Liver (tissue), 9 donors: ENCODE results near the gene PSMD5. TPM values are rescaled to one million over a fixed set of nuclear protein-coding genes. Genes with fewer than 3 reads are reported as not detected.
A peak's percentile ranks its signal among the peaks of the same experiment; 100 is the strongest.

Experiments used
- DNase-seq: peaks from one replicate; pipeline ENCODE4 v3.0.0-alpha.2; 2017; ENCODE audit warnings: low spot score
- H3K27ac ChIP-seq, 2 donors: one replicate each; pipeline ENCODE4 v1.7.0; 2013; ENCODE audit warnings: inconsistent platforms in 2 of 2, low read length in 2 of 2, control low read depth in 1 of 2, low read depth in 1 of 2, mild to moderate bottlenecking in 1 of 2
- H3K27me3 ChIP-seq, 4 donors: one replicate each; pipeline versions ENCODE4 v1.6.1 to v1.7.0; 2013; ENCODE audit warnings: low read length in 3 of 4, inconsistent platforms in 1 of 4, mild to moderate bottlenecking in 1 of 4, moderate library complexity in 1 of 4; ENCODE audit not compliant: control insufficient read depth in 4 of 4, insufficient read depth in 4 of 4
- H3K36me3 ChIP-seq, 4 donors: one replicate each; pipeline versions ENCODE4 v1.6.1 to v1.7.0; 2013; ENCODE audit warnings: low read length in 3 of 4, mild to moderate bottlenecking in 3 of 4, low read depth in 1 of 4, moderate library complexity in 1 of 4; ENCODE audit not compliant: control insufficient read depth in 4 of 4, insufficient read depth in 3 of 4
- H3K4me1 ChIP-seq, 4 donors: one replicate each; pipeline versions ENCODE4 v1.6.1 to v1.7.0; 2013; ENCODE audit warnings: low read length in 3 of 4, mild to moderate bottlenecking in 3 of 4, moderate library complexity in 1 of 4; ENCODE audit not compliant: control insufficient read depth in 4 of 4, insufficient read depth in 4 of 4
- H3K4me3 ChIP-seq, 3 donors: one replicate each; pipeline versions ENCODE4 v1.6.1 to v1.7.0; 2013; ENCODE audit warnings: low read length in 3 of 3, control low read depth in 1 of 3, low read depth in 1 of 3, mild to moderate bottlenecking in 1 of 3
- H3K9ac ChIP-seq, 2 donors: one replicate each; pipeline ENCODE4 v1.7.0; 2013; ENCODE audit warnings: low read length in 2 of 2, mild to moderate bottlenecking in 2 of 2, moderate library complexity in 2 of 2, control low read depth in 1 of 2, low read depth in 1 of 2
- H3K9me3 ChIP-seq, 4 donors: one replicate each; pipeline versions ENCODE4 v1.6.1 to v1.7.0; 2013; ENCODE audit warnings: low read length in 3 of 4; ENCODE audit not compliant: control insufficient read depth in 4 of 4
- ATF3 ChIP-seq: IDR thresholded peaks from 2 replicates; pipeline ENCODE4 v1.6.1; 2016; ENCODE audit warnings: antibody characterized with exemption
- CTCF ChIP-seq: fragments of 150-350 bp; IDR thresholded peaks from 2 replicates; pipeline ENCODE4 v1.5.1; 2017; ENCODE audit warnings: improper control_type of control experiment, low read depth, low read length; ENCODE audit not compliant: missing input control
- EGR1 ChIP-seq, 2 donors: IDR thresholded peaks; 2 replicates each; pipeline ENCODE4 v1.6.1; 2016 to 2018; ENCODE audit warnings: antibody characterized with exemption in 2 of 2, low read depth in 2 of 2
- FOXA1 ChIP-seq: IDR thresholded peaks from 2 replicates; pipeline ENCODE4 v1.6.1; 2016; ENCODE audit warnings: antibody characterized with exemption
- GABPA ChIP-seq, 2 donors: IDR thresholded peaks in 1 of 2; conservative IDR thresholded peaks in 1 of 2; 2 replicates each; pipeline ENCODE4 v1.6.1; 2016; ENCODE audit warnings: antibody characterized with exemption in 2 of 2, mild to moderate bottlenecking in 1 of 2, moderate library complexity in 1 of 2
- HNF4A ChIP-seq, 2 donors: conservative IDR thresholded peaks; 2 replicates each; pipeline ENCODE4 v1.6.1; 2016; ENCODE audit warnings: antibody characterized with exemption in 2 of 2, mild to moderate bottlenecking in 2 of 2
- HNF4G ChIP-seq: IDR thresholded peaks from 2 replicates; pipeline ENCODE4 v1.6.1; 2016; ENCODE audit warnings: antibody characterized with exemption
- JUND ChIP-seq, 2 donors: IDR thresholded peaks; 2 replicates each; pipeline ENCODE4 v1.6.1; 2016; ENCODE audit warnings: antibody characterized with exemption in 2 of 2
- MAX ChIP-seq: IDR thresholded peaks from 2 replicates; pipeline ENCODE4 v1.6.1; 2016; ENCODE audit warnings: antibody characterized with exemption
- NR2F2 ChIP-seq: IDR thresholded peaks from 2 replicates; pipeline ENCODE4 v1.6.1; 2016; ENCODE audit warnings: antibody characterized with exemption
- RAD21 ChIP-seq, 2 donors: IDR thresholded peaks; 2 replicates each; pipeline ENCODE4 v1.6.1; 2016; ENCODE audit warnings: antibody characterized with exemption in 2 of 2, mild to moderate bottlenecking in 2 of 2
- REST ChIP-seq: IDR thresholded peaks from 2 replicates; pipeline ENCODE4 v1.6.1; 2016; ENCODE audit warnings: antibody characterized with exemption, mild to moderate bottlenecking
- RXRA ChIP-seq, 2 donors: IDR thresholded peaks; 2 replicates each; pipeline ENCODE4 v1.6.1; 2017 to 2018; ENCODE audit warnings: antibody characterized with exemption in 2 of 2, mild to moderate bottlenecking in 1 of 2
- SP1 ChIP-seq: IDR thresholded peaks from 2 replicates; pipeline ENCODE4 v1.6.1; 2018; ENCODE audit warnings: antibody characterized with exemption, mild to moderate bottlenecking
- TAF1 ChIP-seq: conservative IDR thresholded peaks from 2 replicates; pipeline ENCODE4 v1.6.1; 2016; ENCODE audit warnings: antibody characterized with exemption, mild to moderate bottlenecking
- YY1 ChIP-seq: IDR thresholded peaks from 2 replicates; pipeline ENCODE4 v1.6.1; 2016; ENCODE audit warnings: antibody characterized with exemption, mild to moderate bottlenecking
- ZBTB33 ChIP-seq: IDR thresholded peaks from 2 replicates; pipeline ENCODE4 v1.6.1; 2016; ENCODE audit warnings: antibody characterized with exemption
- WGBS: extraction: QIAGEN DNeasy Blood & Tissue Kit; methylation state at CpG from one replicate; pipeline ENCODE4 v1.1.7; 2013; 5-methylcytosine and 5-hydroxymethylcytosine counted together
- polyA plus RNA-seq, 2 donors: library from polyadenylated mRNA; stranded (reverse) in 1 of 2; unstranded in 1 of 2; fragments of 200-250 nt in 1 of 2; fragments of >200 nt in 1 of 2; fragmentation: Nextera tagmentation in 1 of 2; extraction: Ambion mirVana in 1 of 2; gene quantifications; one replicate each; pipeline versions ENCODE4 v1.2.1 to v1.2.3, GENCODE V29; 2013 to 2015
- total RNA-seq, 2 donors: library from RNA; depleted of rRNA; stranded (reverse); fragments of >200 nt; gene quantifications; one replicate each; pipeline ENCODE4 v1.2.3, GENCODE V29; 2014
- donor health status: healthy.
- donor health status: healthy.
- donor health status: healthy.
- donor health status: healthy.
- donor health status: healthy.

Gene PSMD5
- total and polyA plus RNA-seq, 4 donors, result 10.9 to 19.1 (median 16.0) TPM

GRCh38 chr9:120874226-120875194 lies 31.8 kb upstream of the PSMD5 start:
- H3K36me3 ChIP-seq, result no peaks in the 10 kb centered on the region
- H3K4me3 ChIP-seq, result no peak overlapping the region
- no peaks in the 10 kb centered on the region for H3K9me3 ChIP-seq
- H3K27me3 ChIP-seq, result no peaks in the 10 kb centered on the region
- no peak for DNase-seq
- H3K9ac ChIP-seq, result no peak overlapping the region
- TF ChIP-seq CTCF, result no peak
- H3K4me1 ChIP-seq, result peaks cover 2 to 10% (median 8%) of the 10 kb centered on the region in 4 donors
- H3K27ac ChIP-seq, result no peak overlapping the region
- 96% methylated on average over 10 of the region's 10 CpGs for WGBS

GRCh38 chr9:120873512-120873911 lies 30.8 kb upstream of the PSMD5 start:
- 87% methylated on average over 4 of the region's 4 CpGs for WGBS
- Histone ChIP-seq H3K9me3 (no peaks in the 10 kb centered on the region), H3K4me3 (no peak overlapping the region), H3K36me3 (no peaks in the 10 kb centered on the region), H3K4me1 (peaks cover 2 to 16% (median 11%) of the 10 kb centered on the region in 4 donors), H3K27me3 (no peaks in the 10 kb centered on the region), H3K27ac (peak overlapping the region in 1 of 2 donors; percentile 61), H3K9ac (no peak overlapping the region)
- DNase-seq, result no peak
- TF ChIP-seq SP1 (no peak), REST (no peak), RXRA (IDR thresholded peaks at IDR 0.05) (no peak), ZBTB33 (no peak), MAX (no peak), YY1 (no peak), CTCF (no peak), FOXA1 (no peak), HNF4A (conservative IDR thresholded peaks at IDR 0.05) (no peak), ATF3 (no peak), JUND (IDR thresholded peaks at IDR 0.05) (no peak), RAD21 (IDR thresholded peaks at IDR 0.05) (no peak), HNF4G (no peak), TAF1 (no peak), GABPA (IDR thresholded peaks at IDR 0.05 in 1 of 2, conservative IDR thresholded peaks at IDR 0.05 in 1 of 2) (no peak), NR2F2 (no peak), EGR1 (IDR thresholded peaks at IDR 0.05; ENCODE audit: low read depth in 2 of 2) (no peak)
